Mammary epithelial cell (primary cell): ENCODE results near the gene RPA3.

Experiments used
- EZH2 ChIP-seq: IDR thresholded peaks from 2 replicates; pipeline ENCODE4 v1.6.1; 2012; ENCODE audit warnings: low read length, inconsistent platforms, borderline replicate concordance
- TF ChIP-seq, protein P1 (sequence below), 2 donors: IDR thresholded peaks in 1 of 2; conservative IDR thresholded peaks in 1 of 2; 2 replicates each; pipeline ENCODE4 v1.5.1; 2011 to 2012; ENCODE audit warnings: inconsistent platforms in 2 of 2, low read length in 2 of 2, mild to moderate bottlenecking in 2 of 2, control low read depth in 1 of 2, low read depth in 1 of 2; ENCODE audit not compliant: insufficient read depth in 1 of 2; ENCODE audit errors: extremely low read depth in 1 of 2

- TF ChIP-seq, protein P1, sequence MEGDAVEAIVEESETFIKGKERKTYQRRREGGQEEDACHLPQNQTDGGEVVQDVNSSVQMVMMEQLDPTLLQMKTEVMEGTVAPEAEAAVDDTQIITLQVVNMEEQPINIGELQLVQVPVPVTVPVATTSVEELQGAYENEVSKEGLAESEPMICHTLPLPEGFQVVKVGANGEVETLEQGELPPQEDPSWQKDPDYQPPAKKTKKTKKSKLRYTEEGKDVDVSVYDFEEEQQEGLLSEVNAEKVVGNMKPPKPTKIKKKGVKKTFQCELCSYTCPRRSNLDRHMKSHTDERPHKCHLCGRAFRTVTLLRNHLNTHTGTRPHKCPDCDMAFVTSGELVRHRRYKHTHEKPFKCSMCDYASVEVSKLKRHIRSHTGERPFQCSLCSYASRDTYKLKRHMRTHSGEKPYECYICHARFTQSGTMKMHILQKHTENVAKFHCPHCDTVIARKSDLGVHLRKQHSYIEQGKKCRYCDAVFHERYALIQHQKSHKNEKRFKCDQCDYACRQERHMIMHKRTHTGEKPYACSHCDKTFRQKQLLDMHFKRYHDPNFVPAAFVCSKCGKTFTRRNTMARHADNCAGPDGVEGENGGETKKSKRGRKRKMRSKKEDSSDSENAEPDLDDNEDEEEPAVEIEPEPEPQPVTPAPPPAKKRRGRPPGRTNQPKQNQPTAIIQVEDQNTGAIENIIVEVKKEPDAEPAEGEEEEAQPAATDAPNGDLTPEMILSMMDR (conservative IDR thresholded peaks at IDR 0.05 in 1 of 2, IDR thresholded peaks at IDR 0.05 in 1 of 2; ENCODE audit: extremely low read depth in 1 of 2, insufficient read depth in 1 of 2, low read depth in 1 of 2, low read length in 2 of 2) = no peak
- TF ChIP-seq EZH2 = no peak
Measured at GRCh38 chr7:7620644-7621210, 97.7 kb downstream of the RPA3 start.
